Head of caudate nucleus (tissue), 42 donors: ENCODE results near the gene MAP4K3.

Experiments
- DNase-seq, 42 donors: peaks; one replicate each; pipeline versions ENCODE4 v3.0.0 to v3.0.0-alpha.2; 2020 to 2021; ENCODE audit warnings: mixed read lengths in 7 of 42
- intact Hi-C: fragments of 100-400 bp; cut with DNase I; formaldehyde crosslinking; loops from one replicate; pipeline ENCODE4 v1.15.0; 2022

The MAP4K3 gene

DNA sequence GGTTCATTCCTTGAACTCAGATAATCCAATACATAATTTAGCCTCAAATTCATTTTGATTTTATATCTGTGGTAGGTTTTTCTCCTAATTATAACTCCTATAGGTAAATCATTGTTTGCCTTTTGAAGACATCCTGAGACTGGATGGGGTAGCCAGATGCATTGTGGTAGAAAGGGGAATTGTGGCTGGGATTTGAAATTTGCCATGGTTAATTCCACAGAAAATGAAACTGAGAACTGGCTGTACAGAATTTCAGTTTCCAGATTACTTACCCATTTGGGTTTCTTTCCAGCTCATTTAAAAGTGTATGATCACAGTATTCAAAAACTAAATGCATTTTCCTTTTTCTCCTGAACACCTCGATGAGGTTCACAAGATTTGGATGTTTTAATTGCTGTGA, 211.5 kb downstream of the MAP4K3 start:
- intact Hi-C loops = no loop called here
- no peak for DNase-seq

GRCh38 chr2:39223909-39224308, 213.2 kb downstream of the MAP4K3 start:
- intact Hi-C loops = no loop called here
- no peak for DNase-seq

GRCh38 chr2:39221459-39221858, 215.6 kb downstream of the MAP4K3 start:
- DNase-seq = no peak
- intact Hi-C loops = no loop called here

DNA sequence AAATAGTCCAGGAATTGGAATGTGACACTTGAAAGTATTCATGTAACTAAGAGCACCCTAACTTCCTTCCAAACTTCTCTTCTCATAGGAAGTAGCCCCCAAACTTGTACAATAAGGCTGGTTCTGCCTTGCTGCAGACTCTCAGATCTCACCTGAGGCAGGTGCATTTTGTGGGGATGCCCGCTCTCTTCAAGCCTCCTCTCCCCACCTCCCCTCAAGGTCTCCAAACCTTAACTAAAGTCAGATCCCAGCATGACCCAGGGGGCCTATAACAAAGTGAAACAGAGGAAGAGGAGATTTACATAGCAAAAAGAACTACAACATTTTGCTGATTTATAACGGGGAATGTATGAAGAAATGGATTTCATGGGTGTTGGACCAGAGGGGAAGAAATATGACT, 216.9 kb downstream of the MAP4K3 start:
- intact Hi-C loops = no loop called here
- DNase-seq = no peak

- intact Hi-C loops = no loop called here
- DNase-seq = no peak
Measured at GRCh38 chr2:39218391-39218790, 218.7 kb downstream of the MAP4K3 start.

- intact Hi-C loops = no loop called here
- DNase-seq = no peak
Measured at GRCh38 chr2:39217192-39217550, 219.9 kb downstream of the MAP4K3 start.

DNA sequence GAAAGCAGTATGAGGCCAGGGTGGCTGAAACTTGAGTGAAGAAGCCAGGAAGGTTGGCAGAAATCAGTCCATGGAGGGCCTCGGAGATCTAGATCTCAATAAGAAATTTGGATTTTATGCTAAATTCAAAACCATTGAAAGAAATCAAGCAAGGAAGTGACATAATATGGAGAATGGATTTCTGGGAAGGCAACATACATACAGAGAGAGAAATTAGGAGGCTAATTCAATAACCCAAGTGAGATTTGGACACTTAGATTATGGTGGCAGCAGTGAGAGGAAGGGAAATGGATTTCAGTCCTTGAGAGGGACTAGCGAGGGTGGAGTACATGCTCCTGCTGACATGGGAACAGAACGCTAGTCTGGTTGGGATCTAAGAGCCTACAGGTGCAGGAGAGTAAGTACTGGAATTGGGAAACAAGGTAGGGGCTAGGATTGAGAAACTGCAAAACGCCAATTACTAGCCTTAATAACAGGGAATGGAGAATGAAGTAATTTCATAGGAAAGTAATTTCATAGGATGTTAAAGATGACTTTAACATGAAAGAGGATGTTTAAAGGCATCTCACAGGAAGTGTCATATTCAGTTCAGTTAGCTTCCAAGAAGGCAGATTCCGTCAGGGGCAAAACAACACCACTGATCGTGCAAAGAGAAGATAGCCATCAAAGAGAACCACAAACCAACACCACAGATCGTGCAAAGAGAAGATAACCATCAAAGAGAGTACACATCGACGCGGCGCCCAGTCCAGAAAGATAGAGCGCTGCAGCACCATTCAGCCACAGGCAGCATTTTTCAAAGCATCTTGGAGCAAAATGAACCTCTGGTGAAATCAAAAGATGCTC, 220.5 kb downstream of the MAP4K3 start:
- intact Hi-C loops = no loop called here
- DNase-seq = no peak

- intact Hi-C loops = no loop called here
- DNase-seq = peak in 1 of 42 donors; percentile 24
Measured at GRCh38 chr2:39215545-39215944, 221.5 kb downstream of the MAP4K3 start.

DNA sequence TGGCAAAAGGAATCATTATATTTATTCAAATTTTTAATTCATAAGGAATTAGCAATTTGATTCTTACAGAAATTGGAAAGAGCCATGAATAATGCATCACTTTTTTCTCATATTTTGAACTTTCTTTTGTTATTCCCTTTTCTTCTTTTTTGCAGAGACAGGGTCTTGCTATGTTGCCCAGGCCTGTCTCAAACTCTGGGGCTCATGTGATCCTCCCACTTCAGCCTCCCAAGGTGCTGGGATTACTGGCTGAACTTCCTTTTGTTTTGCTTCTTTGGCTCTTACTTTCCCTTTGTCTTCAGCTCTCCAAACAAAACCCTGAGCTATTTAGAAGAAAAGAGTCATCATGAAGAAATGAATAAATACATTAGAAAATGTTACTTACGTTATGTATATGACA, 224.1 kb downstream of the MAP4K3 start:
- intact Hi-C loops = no loop called here
- DNase-seq = no peak

GRCh38 chr2:39210846-39211245, 226.2 kb downstream of the MAP4K3 start:
- DNase-seq = no peak
- intact Hi-C loops = no loop called here

- DNase-seq = no peak
- intact Hi-C loops = no loop called here
Measured at GRCh38 chr2:39203382-39203781, 233.7 kb downstream of the MAP4K3 start.

DNA sequence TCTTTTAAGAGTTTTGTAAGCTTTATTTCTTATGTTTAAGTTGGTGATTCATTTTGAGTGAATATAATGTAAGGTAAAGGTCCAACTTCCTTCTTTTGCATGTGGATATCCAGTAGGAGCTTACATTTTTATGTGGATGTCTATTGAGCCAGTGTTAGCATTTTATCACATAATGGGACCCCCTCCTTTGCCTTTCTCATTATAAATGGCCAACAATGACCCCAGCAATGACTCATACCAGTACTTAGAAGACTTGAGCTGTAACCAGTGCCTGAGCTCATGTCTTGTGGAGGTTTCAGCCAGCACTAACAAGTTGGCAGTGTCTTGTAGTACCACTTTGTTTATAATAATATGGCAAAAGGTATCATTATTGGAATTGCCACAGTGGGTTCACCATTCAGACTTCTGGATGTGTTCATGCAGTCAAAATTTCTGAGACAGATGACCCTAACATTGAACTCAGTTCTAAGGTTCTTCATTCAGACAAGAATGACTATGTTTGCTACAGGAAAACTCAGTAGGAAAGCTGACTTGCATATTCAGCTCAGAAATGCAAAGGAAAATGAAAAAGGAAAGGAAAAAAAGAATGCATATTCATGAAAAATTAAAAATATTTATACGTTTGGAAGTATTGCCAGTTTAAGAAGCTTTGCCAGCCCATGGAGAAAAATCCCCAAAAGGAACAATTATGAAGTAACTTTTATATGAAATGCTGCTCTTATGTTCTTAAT, 234.3 kb downstream of the MAP4K3 start:
- intact Hi-C loops = no loop called here
- DNase-seq = no peak
